Renal cortical epithelial cell (primary cell): ENCODE results near the gene MYOM3. TPM values are rescaled to one million over a fixed set of nuclear protein-coding genes. Genes with fewer than 3 reads are reported as not detected.
A peak's percentile ranks its signal among the peaks of the same experiment; 100 is the strongest.
"Not testable (repeated sequence)": the region's sequence is repeated elsewhere in the genome, so short reads cannot be mapped to it uniquely, and the experiment has no call there.

Source experiments
- DNase-seq: peaks from one replicate; pipeline ENCODE4 v3.0.0-alpha.2; 2011; ENCODE audit warnings: low read depth
- total RNA-seq: library from RNA; depleted of rRNA; stranded (reverse); fragments of >200 nt; gene quantifications from 2 replicates; pipeline ENCODE4 v1.2.3, GENCODE V29; 2014

MYOM3 gene
- total RNA-seq, 1 donor from 2014 or later = 1.5 TPM

- no peak for DNase-seq
Observed at GRCh38 chr1:24032981-24033380, 79.0 kb downstream of the MYOM3 start.

DNA sequence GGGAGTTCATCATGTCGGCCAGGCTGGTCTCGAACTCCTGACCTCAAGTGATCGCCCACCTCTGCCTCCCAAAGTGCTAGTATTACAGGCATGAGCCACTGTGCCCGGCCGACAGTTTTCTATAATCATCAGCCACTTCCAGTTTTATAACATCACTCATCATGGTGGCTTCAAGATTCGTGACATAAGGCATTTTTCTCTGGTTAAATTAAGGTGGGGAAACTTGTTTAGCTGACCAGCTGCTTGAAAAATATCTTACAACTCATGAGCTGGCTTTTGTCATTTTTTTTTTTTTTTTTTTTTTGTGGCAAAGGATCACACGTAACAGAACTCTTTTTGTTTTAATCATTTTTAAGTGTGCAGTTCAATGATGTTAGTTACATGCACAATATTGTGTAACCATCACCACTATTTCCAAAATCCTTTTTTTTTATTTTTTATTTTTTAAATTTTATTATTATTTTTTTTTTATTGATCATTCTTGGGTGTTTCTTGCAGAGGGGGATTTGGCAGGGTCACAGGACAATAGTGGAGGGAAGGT is 80.9 kb downstream of the MYOM3 start:
- not testable (repeated sequence) for DNase-seq

DNA sequence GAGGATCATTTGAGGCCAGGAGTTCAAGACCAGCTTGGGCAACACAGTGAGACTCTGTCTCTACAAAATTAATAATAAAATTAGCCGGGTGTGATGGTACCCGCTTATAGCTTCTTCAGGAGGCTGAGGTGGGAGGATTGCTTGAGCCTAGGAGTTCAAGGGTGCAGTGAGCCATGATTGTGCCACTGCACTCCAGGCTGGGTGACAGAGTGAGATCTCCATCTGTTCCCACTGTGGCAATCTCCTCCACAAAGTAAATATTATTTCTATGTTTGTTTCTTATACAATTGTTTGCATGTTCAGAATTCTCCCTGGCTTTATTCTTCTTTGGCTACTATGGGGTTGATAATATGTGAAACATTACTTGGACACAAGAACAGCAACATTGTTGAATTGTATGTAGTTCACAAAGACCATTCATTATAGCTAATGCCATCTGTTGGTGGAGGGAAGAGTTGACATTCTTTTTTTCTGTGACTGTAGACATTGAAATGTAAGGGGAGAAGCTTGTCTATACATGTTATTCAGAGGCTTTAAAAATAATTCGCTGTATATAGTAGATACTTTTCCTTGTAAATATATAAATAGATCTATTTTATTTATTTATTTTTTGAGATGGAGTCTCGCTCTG is 84.0 kb downstream of the MYOM3 start:
- DNase-seq = peak; percentile 75

- DNase-seq = peak; percentile 96
Observed at GRCh38 chr1:24022581-24023361, 89.2 kb downstream of the MYOM3 start.

DNA sequence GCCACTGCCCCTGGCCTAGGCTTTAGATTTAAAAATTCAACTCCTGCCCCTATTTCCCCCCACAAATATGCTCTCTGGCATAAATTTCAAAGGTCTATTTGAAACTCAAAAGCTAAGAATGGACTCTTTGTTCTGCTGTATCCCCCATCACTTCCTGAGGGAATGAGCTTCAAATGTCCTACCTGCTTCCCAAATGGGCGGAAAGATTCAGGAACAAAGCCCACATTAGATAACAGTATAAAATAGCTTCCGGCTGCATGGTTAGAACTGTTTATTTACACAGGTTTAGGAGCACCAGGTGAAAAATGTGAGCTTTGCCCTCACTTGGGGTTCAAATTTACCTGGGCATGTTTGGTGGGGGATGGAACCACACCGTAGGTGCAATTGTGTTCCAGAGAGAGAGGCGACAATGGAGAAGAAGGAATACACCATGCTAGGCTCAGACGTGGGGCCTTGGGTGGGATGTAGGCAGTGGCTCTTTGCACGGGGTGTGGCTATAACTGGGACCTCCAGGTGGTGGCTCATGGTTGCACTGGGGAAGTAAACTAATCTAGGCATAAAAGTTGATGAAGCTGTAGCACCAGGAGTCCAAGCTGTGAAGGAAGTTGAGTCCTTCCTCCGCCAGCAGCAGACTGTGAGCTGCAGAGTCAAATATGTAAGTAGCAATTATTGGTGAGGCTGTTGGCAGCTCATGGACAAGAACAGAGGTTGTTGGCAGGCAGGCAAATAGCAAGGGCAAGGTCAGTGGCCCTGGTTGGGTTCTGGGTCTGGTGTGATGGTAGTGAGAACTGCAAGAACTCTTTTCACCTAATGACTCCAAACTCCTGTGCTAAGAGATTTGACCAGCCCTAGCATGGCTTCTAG is 90.3 kb downstream of the MYOM3 start:
- no peak for DNase-seq

GRCh38 chr1:24020470-24020869 is 91.5 kb downstream of the MYOM3 start:
- no peak for DNase-seq

GRCh38 chr1:24020025-24020424 is 91.9 kb downstream of the MYOM3 start:
- no peak for DNase-seq

- DNase-seq = peak; percentile 99
Observed at GRCh38 chr1:24018611-24019580, 93.0 kb downstream of the MYOM3 start.

DNA sequence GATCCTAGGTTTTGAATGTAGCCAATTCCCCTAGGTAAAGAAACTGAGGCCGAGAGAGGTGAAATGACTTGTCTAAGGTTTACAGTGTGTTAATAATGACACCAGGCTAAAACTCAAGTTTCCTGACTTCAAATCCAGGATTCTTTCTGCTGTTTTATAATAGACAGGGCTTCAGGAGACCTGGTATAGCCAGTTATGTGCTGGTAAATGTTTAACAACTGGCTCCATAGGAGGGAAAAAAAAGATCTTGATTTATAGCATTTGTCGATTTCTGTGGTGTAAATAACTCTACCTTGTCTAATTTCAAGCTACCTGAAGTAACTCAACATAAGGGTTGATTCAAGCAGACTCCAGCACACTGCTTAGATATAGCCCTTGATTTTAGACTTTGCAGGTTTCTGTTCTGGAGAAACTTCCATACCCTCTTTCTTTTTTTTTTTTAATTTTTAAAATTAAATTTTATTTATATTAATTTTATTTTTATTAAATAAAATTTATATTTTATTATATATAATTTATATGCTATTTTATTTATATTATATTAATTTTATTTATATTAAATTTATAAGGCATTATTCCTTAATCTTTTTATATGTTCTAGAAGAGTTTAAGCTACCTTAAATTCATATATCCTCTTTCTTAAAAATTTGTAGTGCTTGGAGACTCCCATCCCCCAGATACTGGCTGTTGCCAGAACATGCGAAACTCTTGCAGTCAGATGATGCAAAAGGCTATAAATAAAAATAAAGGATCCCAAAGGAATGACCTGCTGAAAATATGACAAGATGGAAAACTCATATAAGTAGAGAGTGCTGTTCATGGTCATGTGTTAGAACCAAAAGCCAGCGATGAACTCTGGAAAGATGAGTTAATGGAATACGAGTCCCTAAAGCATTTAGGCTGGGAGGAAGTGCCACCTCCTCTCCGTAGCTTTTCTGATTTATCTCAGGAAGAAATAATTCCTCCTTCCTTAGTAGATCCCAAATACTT is 96.4 kb downstream of the MYOM3 start:
- peak; percentile 52 for DNase-seq

DNA sequence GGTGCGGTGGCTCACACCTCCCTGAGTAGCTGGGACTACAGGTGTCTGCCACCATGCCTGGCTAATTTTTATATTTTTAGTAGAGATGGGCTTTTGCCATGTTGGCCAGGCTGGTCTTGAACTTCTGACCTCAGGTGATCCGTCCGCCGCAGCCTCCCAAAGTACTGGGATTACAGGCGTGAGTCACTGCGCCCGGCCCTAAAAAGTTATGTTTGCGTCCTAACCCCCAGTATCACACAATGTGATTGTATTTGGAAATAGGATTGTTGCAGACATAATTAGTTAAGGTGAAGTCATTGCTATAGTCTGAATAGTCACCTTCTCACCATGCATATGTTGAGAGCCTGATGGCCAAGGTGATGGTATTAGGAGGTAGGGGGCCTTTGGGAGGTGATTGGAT is 99.1 kb downstream of the MYOM3 start:
- DNase-seq = not testable (repeated sequence)

DNA sequence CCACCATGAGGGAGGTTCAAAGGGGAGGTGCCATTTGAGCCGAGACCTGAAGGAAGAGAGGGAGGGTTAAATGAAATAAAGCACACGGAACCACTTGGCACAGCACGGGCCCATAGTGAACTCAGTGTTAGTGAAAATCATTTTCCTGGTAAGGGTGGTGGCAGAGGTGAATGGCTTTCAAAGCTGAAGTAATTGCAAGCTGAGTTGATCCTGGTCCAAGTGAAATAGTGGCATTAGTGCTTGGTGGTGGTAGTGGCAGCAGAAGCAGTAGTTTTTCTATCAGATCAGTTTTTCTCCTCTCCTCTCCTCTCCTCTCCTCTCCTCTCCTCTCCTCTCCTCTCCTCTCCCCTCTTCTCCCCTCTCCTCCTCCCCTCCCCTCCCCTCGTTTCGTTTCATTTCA is 101.3 kb downstream of the MYOM3 start:
- DNase-seq = no peak

DNA sequence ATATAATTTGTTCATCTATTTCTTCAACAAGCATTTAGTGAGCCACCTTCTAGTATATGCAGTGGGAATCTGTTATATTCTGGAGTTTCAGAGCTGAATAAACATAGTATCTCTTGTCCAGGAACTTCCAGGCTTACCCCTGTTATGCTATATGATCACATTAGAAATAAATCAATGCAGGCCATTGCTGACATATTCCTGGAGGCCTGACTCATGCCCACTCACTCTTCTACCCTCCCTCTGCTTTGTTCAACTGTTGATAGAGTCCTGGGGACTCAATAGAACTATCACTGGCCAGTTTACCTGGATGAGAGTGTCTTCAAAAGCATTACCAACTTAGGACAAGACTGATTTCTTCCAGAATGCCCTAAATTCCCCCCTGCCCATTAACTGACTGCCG is 102.5 kb downstream of the MYOM3 start:
- DNase-seq = peak; percentile 83

DNA sequence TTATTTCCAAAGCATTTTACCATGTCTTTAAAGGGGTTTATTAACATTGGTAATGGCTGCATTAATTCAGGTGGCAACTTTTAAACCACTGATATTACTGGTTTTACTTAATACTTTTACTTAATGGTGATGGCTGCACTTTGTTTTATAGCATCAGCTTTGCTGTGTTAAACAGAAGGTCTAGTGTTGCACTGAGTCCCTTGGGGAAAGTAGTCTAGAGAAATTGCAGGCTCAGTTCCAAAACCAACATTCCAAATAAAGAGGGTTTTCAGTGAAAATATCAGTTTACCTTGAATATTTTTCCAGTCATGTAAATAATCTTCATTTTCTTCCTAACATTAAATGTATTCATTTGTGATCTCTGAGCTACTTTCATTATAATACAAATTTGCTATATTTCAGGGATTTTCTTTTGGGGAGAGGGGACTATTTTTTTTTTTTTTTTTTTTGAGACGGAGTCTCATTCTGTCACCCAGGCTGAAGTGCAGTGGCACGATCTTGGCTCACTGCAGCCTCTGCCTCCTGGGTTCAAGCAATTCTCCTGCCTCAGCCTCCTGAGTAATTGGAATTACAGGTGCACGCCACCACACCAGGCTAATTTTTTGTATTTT is 103.3 kb downstream of the MYOM3 start:
- not testable (repeated sequence) for DNase-seq

GRCh38 chr1:24007079-24007478 is 104.9 kb downstream of the MYOM3 start:
- no peak for DNase-seq

Other genes with a start within 250 kb of the MYOM3 start
- gene FUCA1, start 243.8 kb downstream of the MYOM3 start, total RNA-seq = 153 and 245 TPM in 2 replicates
- gene CNR2, start 198.8 kb downstream of the MYOM3 start, total RNA-seq = not detected in 2 replicates
- 212 and 277 TPM in 2 replicates for gene PNRC2, start 152.3 kb downstream of the MYOM3 start, total RNA-seq
- 87.5 and 132 TPM in 2 replicates for gene SRSF10, start 131.8 kb downstream of the MYOM3 start, total RNA-seq
- gene IL22RA1, start 31.0 kb upstream of the MYOM3 start, total RNA-seq = 0.05 TPM in 1 of 2 replicates, not detected in the other
- 4.0 and 6.1 TPM in 2 replicates for gene IFNLR1, start 75.2 kb upstream of the MYOM3 start, total RNA-seq
- gene GRHL3, start 207.2 kb upstream of the MYOM3 start, total RNA-seq = 2.5 and 11.1 TPM in 2 replicates